HG02571 (cell line): ENCODE measurements around the gene B4GAT1.
A peak's percentile ranks its signal among the peaks of the same experiment; 100 is the strongest.
"Not testable (repeated sequence)": the region's sequence is repeated elsewhere in the genome, so short reads cannot be mapped to it uniquely, and the experiment has no call there.

Source experiments
- ATAC-seq: cut with Tn5 transposase; IDR thresholded peaks from one replicate; pipeline ENCODE4 v1.9.1; 2021; ENCODE audit warnings: mild to moderate bottlenecking, moderate library complexity; ENCODE audit not compliant: unreplicated experiment

The B4GAT1 gene

DNA sequence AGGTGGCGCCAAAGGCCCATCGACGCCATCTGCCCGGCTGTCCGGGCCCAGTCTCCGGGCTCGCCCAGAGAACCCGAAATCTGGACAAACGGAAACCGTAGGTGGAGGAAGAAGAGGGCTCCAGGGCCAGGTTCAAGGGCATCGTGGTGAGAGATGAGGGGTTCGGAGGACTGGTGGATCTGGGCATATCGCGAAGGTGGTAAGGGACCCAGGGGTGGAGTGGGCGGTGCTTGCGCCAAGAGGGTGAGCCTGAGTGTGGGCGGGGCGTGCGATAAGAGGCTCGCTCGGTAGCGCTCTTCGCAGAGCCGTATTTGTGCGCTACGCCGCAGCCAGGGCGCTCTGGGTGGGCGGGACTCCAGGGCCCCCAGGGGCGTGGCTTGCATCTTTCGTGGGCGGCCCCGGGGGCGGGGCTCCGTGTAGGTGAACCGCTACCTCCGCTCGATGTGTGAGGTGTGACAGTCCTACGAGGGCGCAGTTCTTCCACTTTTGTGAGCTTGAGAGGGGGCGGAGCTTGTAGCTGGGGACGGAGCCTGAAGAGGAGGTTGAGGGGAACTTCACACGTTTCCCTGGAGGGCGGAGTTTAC is 35.4 kb downstream of the B4GAT1 start:
- ATAC-seq: peak; percentile 66

DNA sequence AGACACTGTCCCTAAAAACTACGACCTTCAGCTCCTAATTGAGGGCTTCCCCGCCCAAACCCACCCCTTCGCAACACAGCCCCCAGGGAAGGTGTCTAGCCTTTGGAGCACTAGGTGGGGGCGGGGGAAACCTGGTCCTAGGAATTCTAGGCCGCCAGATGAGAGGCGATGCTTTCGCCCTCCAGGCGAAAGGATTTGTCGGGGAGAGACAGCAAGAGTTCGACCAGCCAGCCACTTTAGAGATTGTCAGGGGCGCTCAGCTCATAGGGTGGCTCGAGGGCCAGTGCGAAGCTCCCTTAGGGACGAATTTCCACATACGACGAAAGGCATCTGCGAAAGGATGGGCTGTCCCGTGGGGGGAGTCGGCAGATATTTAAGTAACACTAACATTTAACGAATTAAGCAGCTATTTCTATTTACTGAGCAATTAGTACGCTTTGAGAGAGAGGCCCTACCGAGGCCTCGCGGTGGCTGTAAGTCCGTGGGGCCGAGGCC is 35.9 kb downstream of the B4GAT1 start:
- ATAC-seq: no peak

DNA sequence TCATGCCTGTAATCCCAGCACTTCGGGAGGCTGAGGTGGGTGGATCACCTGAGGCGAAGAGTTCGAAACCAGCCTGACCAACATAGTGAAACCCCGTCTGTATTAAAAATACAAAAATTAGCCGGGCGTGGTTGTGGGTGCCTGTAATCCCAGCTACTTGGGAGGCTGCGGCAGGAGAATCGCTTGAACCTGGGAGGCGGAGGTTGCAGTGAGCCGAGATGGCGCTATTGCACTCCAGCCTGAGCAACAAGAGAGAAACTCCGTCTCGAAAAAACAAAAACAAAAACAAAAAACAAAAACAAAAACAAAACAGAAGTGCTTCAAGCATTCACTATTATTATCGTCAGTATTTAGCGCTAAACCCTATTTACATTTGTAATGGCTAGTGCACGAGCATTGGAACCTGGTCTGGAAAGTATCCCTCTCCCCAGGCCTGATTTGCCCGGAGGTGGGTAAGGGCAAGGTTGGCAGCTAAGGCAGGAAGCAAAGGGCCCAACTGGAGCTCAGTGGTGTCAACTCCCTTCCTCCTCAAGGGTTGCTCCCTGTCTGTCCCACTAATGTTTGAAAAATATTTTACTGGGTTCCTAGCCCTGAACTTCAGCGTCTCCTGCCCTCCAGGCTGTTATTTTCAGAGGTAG is 36.5 kb downstream of the B4GAT1 start:
- ATAC-seq: not testable (repeated sequence)

DNA sequence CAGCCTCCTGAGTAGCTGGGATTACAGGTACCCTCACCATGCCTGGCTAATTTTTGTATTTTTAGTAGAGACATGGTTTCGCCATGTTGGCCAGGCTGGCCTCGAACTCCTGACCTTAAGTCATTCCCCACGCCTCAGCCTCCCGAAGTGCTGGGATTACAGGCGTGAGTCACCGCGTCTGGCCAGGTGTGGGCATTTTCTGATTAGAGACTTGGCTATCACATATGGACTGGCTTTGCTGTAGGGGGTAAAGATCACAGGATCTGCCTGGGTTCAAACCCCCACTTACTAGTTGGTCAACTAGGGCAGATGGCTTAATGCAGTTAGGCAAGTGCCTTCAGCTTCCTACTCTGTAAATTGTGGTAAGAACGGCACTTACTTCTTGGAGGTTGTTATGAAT is 37.1 kb downstream of the B4GAT1 start:
- ATAC-seq: no peak

DNA sequence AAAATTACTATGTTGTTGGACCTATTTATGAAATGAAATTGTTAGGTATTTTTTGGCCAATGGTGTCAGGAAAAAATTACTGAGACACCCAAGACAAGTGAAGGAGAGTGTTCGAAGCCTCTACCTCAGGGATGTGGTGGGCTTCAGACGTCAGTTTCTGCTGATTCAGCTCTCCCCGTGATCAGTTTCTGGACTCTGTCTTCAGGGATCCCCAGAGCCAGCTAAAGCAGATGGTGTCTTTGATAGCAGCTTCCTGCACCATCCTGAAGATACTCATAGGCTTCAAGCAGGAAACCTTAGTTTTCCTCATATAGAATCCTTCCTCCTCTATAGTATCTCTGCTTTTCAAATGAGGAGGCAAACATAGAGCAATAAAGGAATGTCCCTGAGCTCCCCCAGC is 38.0 kb downstream of the B4GAT1 start:
- no peak for ATAC-seq

GRCh38 chr11:66302656-66303055 is 44.8 kb downstream of the B4GAT1 start:
- no peak for ATAC-seq

GRCh38 chr11:66299186-66299585 is 48.2 kb downstream of the B4GAT1 start:
- ATAC-seq: no peak

DNA sequence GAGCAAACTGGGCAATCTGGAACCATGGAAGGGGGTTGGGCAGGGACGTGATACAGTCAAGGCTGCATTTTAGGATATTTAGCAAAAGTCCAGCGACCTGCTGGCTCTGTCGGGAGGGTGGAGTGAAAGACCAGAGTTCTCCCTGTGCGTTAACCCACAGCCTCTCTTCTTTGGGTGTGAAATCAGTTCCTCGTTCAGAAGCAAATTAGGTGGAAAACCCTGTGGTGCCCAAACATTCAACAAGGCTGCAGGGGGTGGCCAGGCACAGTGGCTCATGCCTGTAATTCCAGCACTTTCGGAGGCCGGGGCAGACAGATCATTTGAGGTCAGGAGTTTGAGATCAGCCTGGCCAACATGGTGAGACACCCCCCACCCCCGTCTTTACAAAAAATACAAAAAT is 49.8 kb downstream of the B4GAT1 start:
- no peak for ATAC-seq
